ENCODE data around the gene KRT6A. TPM values are rescaled to one million over a fixed set of nuclear protein-coding genes. Genes with fewer than 3 reads are reported as not detected.
"Not testable (repeated sequence)": the region's sequence is repeated elsewhere in the genome, so short reads cannot be mapped to it uniquely, and the experiment has no call there.

KRT6A gene
- total RNA-seq, 2 experiments from 2014 or later: not detected

DNA sequence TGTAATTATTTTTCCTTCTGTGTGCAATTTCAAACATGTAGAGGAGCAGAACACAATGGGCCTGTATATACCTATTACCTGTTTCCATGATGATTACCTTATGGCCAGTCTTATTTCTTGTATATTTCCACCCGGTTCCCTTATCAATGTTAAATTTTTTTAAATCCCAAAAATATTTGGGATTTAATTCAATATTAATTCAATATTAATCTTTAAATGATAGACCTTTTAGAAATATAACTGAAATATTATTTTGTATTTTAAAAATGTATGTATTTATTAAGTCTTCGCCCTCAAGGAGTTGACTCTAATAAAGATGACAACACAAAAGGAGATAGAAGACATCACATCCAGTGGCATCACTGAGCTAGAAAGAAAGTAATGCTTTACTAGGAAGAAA, 18.8 kb downstream of the KRT6A start:
- Mint-ChIP-seq H3K9me3 (no peaks in the 10 kb centered on the region), H3K4me3 (no peak overlapping the region), H3K36me3 (no peaks in the 10 kb centered on the region), H3K27ac (no peak overlapping the region), H3K27me3 (no peaks in the 10 kb centered on the region), H3K4me1 (no peaks in the 10 kb centered on the region)
- DNase-seq: no peak

- no peak within 1 kb of the TSS for H3K4me3 Mint-ChIP-seq
- DNase-seq: no peak
- H3K4me1 Mint-ChIP-seq: no peaks in the 10 kb centered on the region
- H3K36me3 Mint-ChIP-seq: no peaks in the 10 kb centered on the region
- no peak within 1 kb of the TSS for H3K27ac Mint-ChIP-seq
- no peaks in the 10 kb centered on the region for H3K9me3 Mint-ChIP-seq
- H3K27me3 Mint-ChIP-seq: peaks cover under 1% of the 10 kb centered on the region
These were observed 19.3 kb downstream of the KRT6A start, which contains the start of gene KRT6C for GRCh38 chr12:52473768-52474167. TSS of gene KRT6C (minus strand) at chr12:52473805. CDS start at chr12:52473737, 68 bp downstream.

GRCh38 chr12:52469853-52470252, 23.2 kb downstream of the KRT6A start:
- Mint-ChIP-seq H3K4me1 (no peaks in the 10 kb centered on the region), H3K9me3 (no peaks in the 10 kb centered on the region), H3K36me3 (no peaks in the 10 kb centered on the region), H3K4me3 (no peak overlapping the region), H3K27me3 (peaks cover 12% of the 10 kb centered on the region), H3K27ac (no peak overlapping the region)
- no peak for DNase-seq

- no peaks in the 10 kb centered on the region for H3K36me3 Mint-ChIP-seq
- peaks cover 34% of the 10 kb centered on the region for H3K27me3 Mint-ChIP-seq
- H3K4me3 Mint-ChIP-seq: no peak overlapping the region
- H3K27ac Mint-ChIP-seq: no peak overlapping the region
- no peaks in the 10 kb centered on the region for H3K4me1 Mint-ChIP-seq
- no peak for DNase-seq
- no peaks in the 10 kb centered on the region for H3K9me3 Mint-ChIP-seq
These were observed 28.2 kb downstream of the KRT6A start for GRCh38 chr12:52464897-52465296.

DNA sequence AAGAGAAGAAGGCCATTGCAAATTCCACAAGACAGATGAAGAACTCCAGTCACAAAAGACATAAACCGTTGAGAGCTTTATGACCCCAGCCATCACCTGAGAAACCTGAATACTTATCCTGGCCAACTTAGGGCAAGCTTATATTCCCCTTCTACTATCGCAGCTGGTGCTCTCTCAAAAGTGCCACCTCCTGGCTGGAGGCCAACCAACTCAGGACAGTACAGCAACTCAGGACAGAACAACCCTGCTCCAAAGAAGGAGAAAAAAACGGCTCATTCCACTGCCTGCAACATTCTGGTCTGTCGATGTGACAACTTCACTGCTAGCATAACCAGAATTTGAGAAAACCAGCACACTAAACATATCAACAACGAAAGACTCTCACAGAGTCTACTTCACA, 31.4 kb downstream of the KRT6A start:
- H3K36me3 Mint-ChIP-seq: no peaks in the 10 kb centered on the region
- DNase-seq: no peak
- no peak overlapping the region for H3K27ac Mint-ChIP-seq
- H3K9me3 Mint-ChIP-seq: no peaks in the 10 kb centered on the region
- no peak overlapping the region for H3K4me3 Mint-ChIP-seq
- peaks cover 22% of the 10 kb centered on the region for H3K27me3 Mint-ChIP-seq
- H3K4me1 Mint-ChIP-seq: no peaks in the 10 kb centered on the region

DNA sequence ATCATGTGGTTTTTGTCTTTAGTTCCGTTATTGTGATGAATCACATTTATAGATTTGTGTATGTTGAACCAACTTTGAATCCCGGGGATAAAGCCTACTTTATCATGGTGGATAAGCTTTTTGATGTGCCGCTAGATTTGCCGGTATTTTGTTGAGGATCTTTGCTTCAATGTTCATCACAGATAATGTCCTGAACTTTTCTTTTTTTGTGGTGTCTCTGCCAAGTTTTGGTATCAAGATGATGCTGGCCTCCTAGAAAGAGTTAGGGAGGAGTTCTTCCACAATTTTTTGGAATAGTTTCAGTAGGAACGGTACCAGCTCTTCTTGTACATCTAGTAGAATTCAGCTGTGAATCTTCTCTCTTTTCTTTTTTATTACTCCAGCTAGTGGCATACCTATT, 34.2 kb downstream of the KRT6A start:
- Mint-ChIP-seq H3K36me3 (no peaks in the 10 kb centered on the region), H3K4me3 (no peak overlapping the region), H3K4me1 (peaks cover 7% of the 10 kb centered on the region), H3K27me3 (peaks cover 21% of the 10 kb centered on the region), H3K27ac (no peak overlapping the region), H3K9me3 (no peaks in the 10 kb centered on the region)
- no peak for DNase-seq

DNA sequence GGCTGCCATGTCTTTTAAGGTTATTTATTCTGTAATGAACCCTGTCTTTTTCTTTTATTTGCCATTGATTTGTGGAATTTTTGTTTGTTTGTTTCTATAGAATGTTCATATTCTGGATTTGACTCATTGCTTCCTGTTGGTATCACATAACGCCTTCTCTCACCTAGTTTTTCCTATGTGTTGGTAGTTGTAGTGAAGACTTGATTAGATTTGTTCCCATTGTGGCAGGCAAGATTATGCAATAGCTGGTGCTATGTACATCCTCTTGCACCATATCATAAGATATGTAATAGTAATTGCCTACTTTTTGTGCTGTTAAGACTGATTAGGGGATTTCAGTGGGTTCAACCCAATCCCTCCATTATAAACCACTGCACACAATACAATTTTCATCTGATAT, 37.2 kb downstream of the KRT6A start:
- H3K4me1 Mint-ChIP-seq: peaks cover 7% of the 10 kb centered on the region
- DNase-seq: no peak
- H3K9me3 Mint-ChIP-seq: no peaks in the 10 kb centered on the region
- no peak overlapping the region for H3K27ac Mint-ChIP-seq
- H3K36me3 Mint-ChIP-seq: no peaks in the 10 kb centered on the region
- peaks cover 6% of the 10 kb centered on the region for H3K27me3 Mint-ChIP-seq
- no peak overlapping the region for H3K4me3 Mint-ChIP-seq

DNA sequence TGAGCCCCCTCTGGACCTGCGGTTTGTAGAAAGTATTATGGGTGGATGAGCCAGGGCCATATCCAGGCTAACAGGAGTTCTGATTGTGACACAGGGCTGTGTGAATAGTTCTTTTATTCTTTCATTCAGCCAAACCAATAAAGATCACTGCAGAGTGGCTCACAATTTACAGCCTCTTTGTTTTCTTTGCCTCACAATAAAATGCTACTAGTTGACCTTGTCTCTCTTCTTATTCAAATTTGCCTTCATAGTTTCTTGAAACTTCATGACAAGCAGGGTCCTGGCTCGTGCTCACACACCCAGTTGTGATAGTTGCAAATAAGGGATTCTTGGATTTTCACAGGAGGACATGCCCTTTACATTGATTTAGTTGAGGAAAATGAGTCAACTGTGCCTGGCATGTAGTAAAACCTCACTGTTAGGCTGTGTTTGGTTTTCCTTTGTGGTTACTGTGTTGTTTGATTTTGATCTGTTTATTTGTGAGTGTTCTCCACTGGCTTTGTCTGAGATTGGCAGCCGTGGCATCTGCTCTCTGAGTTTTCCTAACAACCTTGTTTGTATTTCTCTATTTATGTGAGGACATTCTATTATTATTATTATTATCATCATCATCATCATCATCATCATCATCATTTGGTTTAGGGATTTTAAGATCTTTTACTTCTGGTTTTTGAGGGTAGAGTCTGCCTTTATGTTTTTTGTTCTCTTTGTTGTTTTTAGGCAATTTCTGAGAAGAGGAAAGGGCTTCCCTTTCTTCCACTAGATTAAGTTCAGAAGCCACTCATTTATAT, 38.5 kb downstream of the KRT6A start:
- no peak for DNase-seq
- Mint-ChIP-seq H3K27me3 (peaks cover 3% of the 10 kb centered on the region), H3K4me1 (peaks cover 7% of the 10 kb centered on the region), H3K27ac (no peak overlapping the region), H3K36me3 (no peaks in the 10 kb centered on the region), H3K9me3 (no peaks in the 10 kb centered on the region), H3K4me3 (no peak overlapping the region)

GRCh38 chr12:52452101-52452500, 41.0 kb downstream of the KRT6A start, which contains the start of gene KRT6B:
TSS of gene KRT6B (minus strand) at chr12:52452146. CDS start at chr12:52452078, 68 bp downstream.
- H3K36me3 Mint-ChIP-seq: no peaks in the 10 kb centered on the region
- peaks cover 3% of the 10 kb centered on the region for H3K27me3 Mint-ChIP-seq
- H3K4me1 Mint-ChIP-seq: peaks cover 7% of the 10 kb centered on the region
- no peaks in the 10 kb centered on the region for H3K9me3 Mint-ChIP-seq
- H3K27ac Mint-ChIP-seq: no peak within 1 kb of the TSS
- no peak within 1 kb of the TSS for H3K4me3 Mint-ChIP-seq
- no peak for DNase-seq

DNA sequence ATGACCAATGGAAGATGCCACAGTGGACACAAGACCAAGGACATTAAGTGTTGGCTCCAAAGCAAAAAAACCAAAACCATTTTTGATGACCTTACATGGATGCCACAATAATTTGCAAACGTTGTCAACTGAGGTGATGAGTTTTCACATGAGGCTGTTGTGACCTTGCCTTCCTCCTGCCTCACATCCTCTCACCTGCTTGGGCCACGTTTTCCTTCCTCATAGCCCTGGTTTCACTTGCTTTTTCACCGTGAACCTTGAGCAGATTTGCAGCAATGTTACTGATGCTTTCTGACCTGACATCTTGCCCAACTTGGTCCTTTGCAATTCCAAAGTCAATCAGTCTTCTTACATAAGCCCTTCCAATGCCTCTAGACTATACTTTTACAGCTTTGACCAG, 44.8 kb downstream of the KRT6A start:
- no peak for DNase-seq
- Mint-ChIP-seq H3K9me3 (no peaks in the 10 kb centered on the region), H3K27ac (no peak overlapping the region), H3K27me3 (peaks cover 10% of the 10 kb centered on the region), H3K36me3 (no peaks in the 10 kb centered on the region), H3K4me1 (no peaks in the 10 kb centered on the region), H3K4me3 (no peak overlapping the region)

- H3K9me3 Mint-ChIP-seq, H3K36me3 Mint-ChIP-seq, H3K4me3 Mint-ChIP-seq, H3K4me1 Mint-ChIP-seq, DNase-seq, H3K27ac Mint-ChIP-seq: not testable (repeated sequence)
- peaks cover 14% of the 10 kb centered on the region for H3K27me3 Mint-ChIP-seq
These were observed 45.9 kb downstream of the KRT6A start for GRCh38 chr12:52447196-52447595.

DNA sequence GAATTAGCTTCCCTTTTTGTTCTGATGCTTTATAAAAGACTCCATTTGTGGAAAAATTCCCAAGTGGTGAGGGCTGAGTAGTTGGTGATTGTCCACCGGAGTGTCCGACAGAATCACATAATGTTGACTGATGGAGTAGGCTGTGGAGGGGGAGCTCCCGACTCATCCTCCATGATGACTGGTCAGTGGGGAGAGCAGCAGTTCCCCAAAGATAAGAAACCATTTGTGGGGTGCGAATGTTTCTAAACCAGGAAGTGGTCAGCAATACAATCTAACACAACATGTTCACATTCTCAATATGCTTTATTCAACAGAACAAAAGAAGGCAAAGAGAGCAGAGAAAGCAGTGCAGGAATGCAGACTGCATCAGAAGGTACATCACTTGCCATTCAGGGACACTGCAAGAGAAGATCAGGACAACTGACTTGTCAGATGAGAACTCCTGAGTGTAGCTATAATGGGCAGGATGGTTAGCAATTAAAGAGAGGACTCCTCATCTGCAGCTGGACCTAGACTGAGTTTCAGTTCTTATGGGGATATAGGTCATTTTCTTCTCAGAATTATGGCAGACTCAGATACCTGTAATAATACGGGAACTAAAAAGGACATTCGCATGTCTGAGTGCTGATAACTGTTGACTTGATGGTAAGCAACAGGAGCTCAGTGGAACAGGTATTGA, 46.6 kb downstream of the KRT6A start:
- no peaks in the 10 kb centered on the region for H3K9me3 Mint-ChIP-seq
- H3K4me3 Mint-ChIP-seq: no peak overlapping the region
- no peaks in the 10 kb centered on the region for H3K36me3 Mint-ChIP-seq
- peaks cover 21% of the 10 kb centered on the region for H3K27me3 Mint-ChIP-seq
- H3K27ac Mint-ChIP-seq: no peak overlapping the region
- H3K4me1 Mint-ChIP-seq: no peaks in the 10 kb centered on the region
- no peak for DNase-seq

DNA sequence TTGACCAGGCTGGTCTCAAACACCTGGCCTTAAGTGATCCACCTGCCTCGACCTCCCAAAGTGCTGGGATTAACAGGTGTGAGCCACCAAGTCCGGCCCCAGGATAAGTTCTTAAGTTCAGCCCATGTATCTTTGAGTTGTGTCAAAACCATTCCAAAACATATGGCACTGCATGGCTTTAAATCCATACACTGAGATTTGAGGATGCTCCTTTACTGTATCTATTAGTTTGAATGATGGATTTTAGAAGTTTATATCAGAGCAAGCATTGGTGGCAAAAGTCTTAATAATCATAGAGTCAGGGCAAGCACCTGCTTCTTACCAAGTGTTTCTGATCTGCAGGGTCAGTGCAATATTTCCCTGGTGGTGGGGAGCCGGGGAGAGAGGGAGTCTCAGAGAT, 47.2 kb downstream of the KRT6A start:
- Mint-ChIP-seq H3K27ac (no peak overlapping the region), H3K4me1 (no peaks in the 10 kb centered on the region), H3K36me3 (no peaks in the 10 kb centered on the region), H3K9me3 (no peaks in the 10 kb centered on the region), H3K27me3 (peaks cover 28% of the 10 kb centered on the region), H3K4me3 (no peak overlapping the region)
- no peak for DNase-seq

GRCh38 chr12:52444647-52445595, 48.1 kb downstream of the KRT6A start:
- DNase-seq: no peak
- Mint-ChIP-seq H3K27me3 (peaks cover 30% of the 10 kb centered on the region), H3K9me3 (no peaks in the 10 kb centered on the region), H3K36me3 (no peaks in the 10 kb centered on the region), H3K27ac (no peak overlapping the region), H3K4me1 (no peaks in the 10 kb centered on the region), H3K4me3 (no peak overlapping the region)

- Mint-ChIP-seq H3K27ac (no peak overlapping the region), H3K27me3 (peaks cover 30% of the 10 kb centered on the region), H3K4me1 (no peaks in the 10 kb centered on the region), H3K36me3 (no peaks in the 10 kb centered on the region), H3K9me3 (no peaks in the 10 kb centered on the region), H3K4me3 (no peak overlapping the region)
- no peak for DNase-seq
These were observed 49.1 kb downstream of the KRT6A start for GRCh38 chr12:52443966-52444365.

Measured in activated naive CD8-positive, alpha-beta T cell treated with anti-CD3 and anti-CD28 coated beads for 36 hours (primary cell).